WTC11 (cell line): ENCODE results near the gene CERS5. TPM values are rescaled to one million over a fixed set of nuclear protein-coding genes. Genes with fewer than 3 reads are reported as not detected.

ENCODE experiments used
- ATAC-seq: fragments of 200-7000 bp; cut with Tn5 transposase; 2 replicates; pipeline ENCODE4 v1.10.0; 2021; ENCODE audit warnings: mild to moderate bottlenecking, moderate library complexity
- CTCF ChIA-PET: fragments of 300-600 bp; sonication (Branson Sonifier 250); formaldehyde crosslinking; loops from one replicate; lab custom pipeline; 2021; ENCODE audit warnings: antibody characterized with exemption; lab: Charles Lee
- POLR2A ChIA-PET: fragments of 350-600 bp; sonication (Branson Sonifier 250); formaldehyde crosslinking; loops from one replicate; lab custom pipeline; 2021; ENCODE audit warnings: antibody characterized with exemption; lab: Charles Lee
- DNase-seq: peaks from one replicate; pipeline ENCODE4 v3.0.0; 2021; ENCODE audit warnings: low spot score
- H3K27ac Mint-ChIP-seq: 2 replicates; pipeline ENCODE4 v1.8.0; 2021; ENCODE audit warnings: mixed read lengths
- H3K27me3 Mint-ChIP-seq: 2 replicates; pipeline ENCODE4 v1.8.0; 2021; ENCODE audit warnings: low read depth, mild to moderate bottlenecking, moderate library complexity, mixed read lengths
- H3K36me3 Mint-ChIP-seq: 2 replicates; pipeline ENCODE4 v1.8.0; 2021; ENCODE audit warnings: mixed read lengths
- H3K4me1 Mint-ChIP-seq: 2 replicates; pipeline ENCODE4 v1.8.0; 2022; ENCODE audit warnings: mixed read lengths
- H3K4me3 Mint-ChIP-seq: 2 replicates; pipeline ENCODE4 v1.8.0; 2021; ENCODE audit warnings: mild to moderate bottlenecking, moderate library complexity, mixed read lengths
- H3K9me3 Mint-ChIP-seq: 2 replicates; pipeline ENCODE4 v1.8.0; 2021; ENCODE audit warnings: mixed read lengths
- ATF1 ChIP-seq: sonication (generic); formaldehyde crosslinking; IDR thresholded peaks from 2 replicates; pipeline ENCODE4 v1.8.1; 2023; ENCODE audit warnings: mild to moderate bottlenecking, moderate library complexity, missing genetic modification reagents
- ATF2 ChIP-seq: sonication (generic); formaldehyde crosslinking; IDR thresholded peaks from 2 replicates; pipeline ENCODE4 v1.8.1; 2022; ENCODE audit warnings: low read depth, missing genetic modification reagents, borderline replicate concordance
- ATF6 ChIP-seq: sonication (generic); formaldehyde crosslinking; IDR thresholded peaks from 2 replicates; pipeline ENCODE4 v1.8.1; 2023; ENCODE audit warnings: mild to moderate bottlenecking, missing genetic modification reagents
- ELF4 ChIP-seq: sonication (generic); formaldehyde crosslinking; IDR thresholded peaks from 2 replicates; pipeline ENCODE4 v1.8.1; 2022; ENCODE audit warnings: low read depth, mild to moderate bottlenecking, moderate library complexity, missing genetic modification reagents
- FOXJ3 ChIP-seq: sonication (generic); formaldehyde crosslinking; IDR thresholded peaks from 2 replicates; pipeline ENCODE4 v1.9.0; 2021; ENCODE audit warnings: missing genetic modification reagents, mild to moderate bottlenecking, borderline replicate concordance
- MXD4 ChIP-seq: fragments of 250-450 bp; sonication (Bioruptor Pico); IDR thresholded peaks from 2 replicates; pipeline ENCODE4 v1.8.0; 2021; ENCODE audit warnings: mild to moderate bottlenecking, moderate library complexity, borderline replicate concordance
- NFATC4 ChIP-seq: fragments of 250-450 bp; sonication (Bioruptor Pico); IDR thresholded peaks from 2 replicates; pipeline ENCODE4 v1.9.0; 2021; ENCODE audit warnings: mild to moderate bottlenecking
- NR1H2 ChIP-seq: sonication (generic); formaldehyde crosslinking; IDR thresholded peaks from 2 replicates; pipeline ENCODE4 v1.9.0; 2021; ENCODE audit warnings: mild to moderate bottlenecking, moderate library complexity, missing genetic modification reagents
- RELA ChIP-seq: sonication (generic); formaldehyde crosslinking; IDR thresholded peaks from 2 replicates; pipeline ENCODE4 v1.8.1; 2022; ENCODE audit warnings: missing genetic modification reagents, mild to moderate bottlenecking, borderline replicate concordance
- RORB ChIP-seq: fragments of 250-450 bp; sonication (Bioruptor Pico); IDR thresholded peaks from 2 replicates; pipeline ENCODE4 v1.9.0; 2021; ENCODE audit warnings: mild to moderate bottlenecking
- TEAD1 ChIP-seq: sonication (generic); formaldehyde crosslinking; IDR thresholded peaks from 2 replicates; pipeline ENCODE4 v1.8.0; 2022; ENCODE audit warnings: mild to moderate bottlenecking, missing genetic modification reagents
- TEAD4 ChIP-seq: sonication (generic); formaldehyde crosslinking; IDR thresholded peaks from 2 replicates; pipeline ENCODE4 v1.8.0; 2022; ENCODE audit warnings: mild to moderate bottlenecking, missing genetic modification reagents
- ZBTB21 ChIP-seq: sonication (generic); formaldehyde crosslinking; IDR thresholded peaks from 2 replicates; pipeline ENCODE4 v1.8.1; 2023; ENCODE audit warnings: mild to moderate bottlenecking, missing genetic modification reagents, borderline replicate concordance
- ZNF121 ChIP-seq: sonication (generic); formaldehyde crosslinking; IDR thresholded peaks from 2 replicates; pipeline ENCODE4 v1.8.0; 2023; ENCODE audit warnings: missing genetic modification reagents
- ZNF138 ChIP-seq: sonication (generic); formaldehyde crosslinking; conservative IDR thresholded peaks from 2 replicates; pipeline ENCODE4 v1.8.1; 2022; ENCODE audit warnings: mild to moderate bottlenecking, moderate library complexity, missing genetic modification reagents
- ZNF232 ChIP-seq: sonication (generic); formaldehyde crosslinking; IDR thresholded peaks from 2 replicates; pipeline ENCODE4 v1.8.0; 2022; ENCODE audit warnings: mild to moderate bottlenecking, missing genetic modification reagents
- ZNF263 ChIP-seq: sonication (generic); formaldehyde crosslinking; IDR thresholded peaks from 2 replicates; pipeline ENCODE4 v1.8.1; 2022; ENCODE audit warnings: low read depth, mild to moderate bottlenecking, moderate library complexity, missing genetic modification reagents
- ZNF396 ChIP-seq: fragments of 250-450 bp; sonication (Bioruptor Pico); IDR thresholded peaks from 2 replicates; pipeline ENCODE4 v1.8.0; 2021; ENCODE audit warnings: mild to moderate bottlenecking, moderate library complexity, borderline replicate concordance
- total RNA-seq: library from RNA; stranded (reverse); gene quantifications from 3 replicates; pipeline ENCODE4 v1.2.3, GENCODE V29; 2021
- TF ChIP-seq, protein P1 (sequence below): fragments of 250-450 bp; sonication (Bioruptor Pico); IDR thresholded peaks from 2 replicates; pipeline ENCODE4 v1.8.0; 2021; ENCODE audit warnings: mild to moderate bottlenecking
- TF ChIP-seq, protein P2 (sequence below): fragments of 250-450 bp; sonication (Bioruptor Pico); IDR thresholded peaks from 2 replicates; pipeline ENCODE4 v1.9.0; 2021; ENCODE audit warnings: mild to moderate bottlenecking, borderline replicate concordance
- TF ChIP-seq, protein P3 (sequence below): fragments of 250-450 bp; sonication (Bioruptor Pico); IDR thresholded peaks from 2 replicates; pipeline ENCODE4 v1.9.0; 2021; ENCODE audit warnings: mild to moderate bottlenecking
- TF ChIP-seq, protein P4 (sequence below): sonication (generic); formaldehyde crosslinking; IDR thresholded peaks from 2 replicates; pipeline ENCODE4 v1.8.1; 2023; ENCODE audit warnings: mild to moderate bottlenecking, moderate library complexity, missing genetic modification reagents

Gene CERS5
- total RNA-seq, 1 experiment from 2014 or later, result 55.8 TPM

DNA sequence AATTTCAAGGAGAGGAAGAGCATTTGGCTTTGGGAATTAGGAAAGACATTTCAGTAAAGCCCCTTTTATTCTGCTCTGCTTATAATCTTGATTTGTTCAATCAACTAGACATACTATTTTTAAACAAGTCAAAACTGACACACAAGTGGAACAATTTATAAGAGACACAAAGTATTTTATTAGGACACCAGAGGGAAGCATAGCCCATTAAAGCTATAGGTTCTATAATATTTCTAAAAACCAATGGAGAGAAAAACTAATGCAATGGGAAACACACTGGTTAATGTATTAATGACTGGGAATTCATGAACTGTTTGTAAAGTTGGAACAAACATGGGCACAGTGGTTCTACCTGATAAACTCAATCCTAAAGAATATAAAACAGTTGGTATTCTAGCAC lies 15.3 kb upstream of the CERS5 start:
- TF ChIP-seq ZNF232 (CRISPR knock-in tag), result no peak
- no peak for TF ChIP-seq RELA (CRISPR knock-in tag)
- TF ChIP-seq ZNF396 (CRISPR knock-in tag), result no peak
- TF ChIP-seq, protein P1, sequence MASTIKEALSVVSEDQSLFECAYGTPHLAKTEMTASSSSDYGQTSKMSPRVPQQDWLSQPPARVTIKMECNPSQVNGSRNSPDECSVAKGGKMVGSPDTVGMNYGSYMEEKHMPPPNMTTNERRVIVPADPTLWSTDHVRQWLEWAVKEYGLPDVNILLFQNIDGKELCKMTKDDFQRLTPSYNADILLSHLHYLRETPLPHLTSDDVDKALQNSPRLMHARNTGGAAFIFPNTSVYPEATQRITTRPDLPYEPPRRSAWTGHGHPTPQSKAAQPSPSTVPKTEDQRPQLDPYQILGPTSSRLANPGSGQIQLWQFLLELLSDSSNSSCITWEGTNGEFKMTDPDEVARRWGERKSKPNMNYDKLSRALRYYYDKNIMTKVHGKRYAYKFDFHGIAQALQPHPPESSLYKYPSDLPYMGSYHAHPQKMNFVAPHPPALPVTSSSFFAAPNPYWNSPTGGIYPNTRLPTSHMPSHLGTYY, result no peak
- no peak for TF ChIP-seq NR1H2 (CRISPR knock-in tag)
- ChIA-PET POLR2A (no interaction called here), CTCF (interaction anchor here (0.7 to 2.2 kb wide), 3 partner anchors 71 to 132 kb away, joined by 4 to 8 read pairs (median 6); partner anchors contain the start of gene COX14)
- H3K4me3 Mint-ChIP-seq, result no peak overlapping the region
- ATAC-seq (no peak), DNase-seq (no peak)
- H3K9me3 Mint-ChIP-seq, result no peaks in the 10 kb centered on the region
- 0 out of 2 replicates have a peak, but pooled peaks cover 2% of the 10 kb centered on the region for H3K4me1 Mint-ChIP-seq
- H3K27me3 Mint-ChIP-seq, result no peaks in the 10 kb centered on the region
- H3K36me3 Mint-ChIP-seq, result peaks cover 15% of the 10 kb centered on the region
- H3K27ac Mint-ChIP-seq, result no peak overlapping the region; the same call in 1 of the 2 replicates

- POLR2A ChIA-PET, result no interaction called here
- Mint-ChIP-seq H3K27me3 (no peaks in the 10 kb centered on the region), H3K27ac (no peak overlapping the region), H3K4me1 (0 out of 2 replicates have a peak, but pooled peaks cover 2% of the 10 kb centered on the region), H3K9me3 (no peaks in the 10 kb centered on the region), H3K4me3 (no peak overlapping the region), H3K36me3 (peaks cover 21% of the 10 kb centered on the region)
- CTCF ChIA-PET, result interaction anchor here (0.7 to 2.2 kb wide), 5 partner anchors 70 to 212 kb away, joined by 3 to 8 read pairs (median 5); partner anchors contain the start of gene COX14
- DNase-seq, result no peak
- no peak for ATAC-seq
- TF ChIP-seq RELA (CRISPR knock-in tag) (no peak), TEAD1 (CRISPR knock-in tag) (no peak), ZNF232 (CRISPR knock-in tag) (no peak), ZNF138 (no peak), RORB (no peak), ZNF121 (CRISPR knock-in tag) (no peak), ZNF396 (CRISPR knock-in tag) (no peak), ZNF263 (no peak), ELF4 (no peak)
- TF ChIP-seq, protein P2, sequence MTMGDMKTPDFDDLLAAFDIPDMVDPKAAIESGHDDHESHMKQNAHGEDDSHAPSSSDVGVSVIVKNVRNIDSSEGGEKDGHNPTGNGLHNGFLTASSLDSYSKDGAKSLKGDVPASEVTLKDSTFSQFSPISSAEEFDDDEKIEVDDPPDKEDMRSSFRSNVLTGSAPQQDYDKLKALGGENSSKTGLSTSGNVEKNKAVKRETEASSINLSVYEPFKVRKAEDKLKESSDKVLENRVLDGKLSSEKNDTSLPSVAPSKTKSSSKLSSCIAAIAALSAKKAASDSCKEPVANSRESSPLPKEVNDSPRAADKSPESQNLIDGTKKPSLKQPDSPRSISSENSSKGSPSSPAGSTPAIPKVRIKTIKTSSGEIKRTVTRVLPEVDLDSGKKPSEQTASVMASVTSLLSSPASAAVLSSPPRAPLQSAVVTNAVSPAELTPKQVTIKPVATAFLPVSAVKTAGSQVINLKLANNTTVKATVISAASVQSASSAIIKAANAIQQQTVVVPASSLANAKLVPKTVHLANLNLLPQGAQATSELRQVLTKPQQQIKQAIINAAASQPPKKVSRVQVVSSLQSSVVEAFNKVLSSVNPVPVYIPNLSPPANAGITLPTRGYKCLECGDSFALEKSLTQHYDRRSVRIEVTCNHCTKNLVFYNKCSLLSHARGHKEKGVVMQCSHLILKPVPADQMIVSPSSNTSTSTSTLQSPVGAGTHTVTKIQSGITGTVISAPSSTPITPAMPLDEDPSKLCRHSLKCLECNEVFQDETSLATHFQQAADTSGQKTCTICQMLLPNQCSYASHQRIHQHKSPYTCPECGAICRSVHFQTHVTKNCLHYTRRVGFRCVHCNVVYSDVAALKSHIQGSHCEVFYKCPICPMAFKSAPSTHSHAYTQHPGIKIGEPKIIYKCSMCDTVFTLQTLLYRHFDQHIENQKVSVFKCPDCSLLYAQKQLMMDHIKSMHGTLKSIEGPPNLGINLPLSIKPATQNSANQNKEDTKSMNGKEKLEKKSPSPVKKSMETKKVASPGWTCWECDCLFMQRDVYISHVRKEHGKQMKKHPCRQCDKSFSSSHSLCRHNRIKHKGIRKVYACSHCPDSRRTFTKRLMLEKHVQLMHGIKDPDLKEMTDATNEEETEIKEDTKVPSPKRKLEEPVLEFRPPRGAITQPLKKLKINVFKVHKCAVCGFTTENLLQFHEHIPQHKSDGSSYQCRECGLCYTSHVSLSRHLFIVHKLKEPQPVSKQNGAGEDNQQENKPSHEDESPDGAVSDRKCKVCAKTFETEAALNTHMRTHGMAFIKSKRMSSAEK (CRISPR knock-in tag), result no peak
Measured at GRCh38 chr12:50181691-50182090, 14.5 kb upstream of the CERS5 start.

GRCh38 chr12:50175716-50176026 lies 8.5 kb upstream of the CERS5 start:
- CTCF ChIA-PET, result interaction anchor here (0.7 to 2.4 kb wide), 14 partner anchors 8 to 209 kb away, joined by 3 to 23 read pairs (median 8); partner anchors contain the start of genes CERS5, COX14, GPD1 and SMARCD1
- Mint-ChIP-seq H3K9me3 (no peaks in the 10 kb centered on the region), H3K4me3 (no peak overlapping the region), H3K27ac (no peak overlapping the region), H3K4me1 (no peaks in the 10 kb centered on the region), H3K36me3 (peaks cover 11% of the 10 kb centered on the region), H3K27me3 (no peaks in the 10 kb centered on the region)
- POLR2A ChIA-PET, result interaction anchor here (0.6 kb wide), 1 partner anchor 45 kb away, joined by 3 read pairs; no protein-coding TSS in a partner anchor
- ATAC-seq (no peak), DNase-seq (no peak)
- no peak for TF ChIP-seq ATF1 (CRISPR knock-in tag)
- TF ChIP-seq, protein P3, sequence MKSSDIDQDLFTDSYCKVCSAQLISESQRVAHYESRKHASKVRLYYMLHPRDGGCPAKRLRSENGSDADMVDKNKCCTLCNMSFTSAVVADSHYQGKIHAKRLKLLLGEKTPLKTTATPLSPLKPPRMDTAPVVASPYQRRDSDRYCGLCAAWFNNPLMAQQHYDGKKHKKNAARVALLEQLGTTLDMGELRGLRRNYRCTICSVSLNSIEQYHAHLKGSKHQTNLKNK (CRISPR knock-in tag), result no peak
- TF ChIP-seq, protein P4, sequence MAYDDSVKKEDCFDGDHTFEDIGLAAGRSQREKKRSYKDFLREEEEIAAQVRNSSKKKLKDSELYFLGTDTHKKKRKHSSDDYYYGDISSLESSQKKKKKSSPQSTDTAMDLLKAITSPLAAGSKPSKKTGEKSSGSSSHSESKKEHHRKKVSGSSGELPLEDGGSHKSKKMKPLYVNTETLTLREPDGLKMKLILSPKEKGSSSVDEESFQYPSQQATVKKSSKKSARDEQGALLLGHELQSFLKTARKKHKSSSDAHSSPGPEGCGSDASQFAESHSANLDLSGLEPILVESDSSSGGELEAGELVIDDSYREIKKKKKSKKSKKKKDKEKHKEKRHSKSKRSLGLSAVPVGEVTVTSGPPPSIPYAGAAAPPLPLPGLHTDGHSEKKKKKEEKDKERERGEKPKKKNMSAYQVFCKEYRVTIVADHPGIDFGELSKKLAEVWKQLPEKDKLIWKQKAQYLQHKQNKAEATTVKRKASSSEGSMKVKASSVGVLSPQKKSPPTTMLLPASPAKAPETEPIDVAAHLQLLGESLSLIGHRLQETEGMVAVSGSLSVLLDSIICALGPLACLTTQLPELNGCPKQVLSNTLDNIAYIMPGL (CRISPR knock-in tag), result no peak
- TF ChIP-seq ZBTB21, result no peak
- TF ChIP-seq MXD4 (CRISPR knock-in tag), result no peak
- no peak for TF ChIP-seq NFATC4 (CRISPR knock-in tag)
- TF ChIP-seq ATF2 (CRISPR knock-in tag), result no peak
- TF ChIP-seq TEAD4 (CRISPR knock-in tag), result no peak
- TF ChIP-seq FOXJ3 (CRISPR knock-in tag), result no peak
- no peak for TF ChIP-seq ATF6 (CRISPR knock-in tag)
